Fibroblast of upper back skin (primary cell): ENCODE data around the gene SERGEF.
"Not testable (repeated sequence)": the region's sequence is repeated elsewhere in the genome, so short reads cannot be mapped to it uniquely, and the experiment has no call there.

Source experiments
- DNase-seq: peaks from one replicate; pipeline ENCODE4 v3.0.0-alpha.2; 2013

SERGEF gene

GRCh38 chr11:18000128-18000527, 12.7 kb downstream of the SERGEF start:
- not testable (repeated sequence) for DNase-seq

GRCh38 chr11:17992916-17993315, 19.9 kb downstream of the SERGEF start:
- no peak for DNase-seq

GRCh38 chr11:17991783-17992433, 20.9 kb downstream of the SERGEF start:
- peak; percentile 37 for DNase-seq

GRCh38 chr11:17989306-17989705, 23.5 kb downstream of the SERGEF start:
- DNase-seq, result no peak

- DNase-seq, result no peak
Observed at GRCh38 chr11:17988465-17988864, 24.4 kb downstream of the SERGEF start.

GRCh38 chr11:17987826-17988225, 25.0 kb downstream of the SERGEF start:
- DNase-seq, result no peak

- no peak for DNase-seq
Observed at GRCh38 chr11:17986711-17987220, 26.1 kb downstream of the SERGEF start.

GRCh38 chr11:17986007-17986710, 26.7 kb downstream of the SERGEF start:
- DNase-seq, result peak; percentile 65

GRCh38 chr11:17985517-17985916, 27.3 kb downstream of the SERGEF start:
- peak; percentile 24 for DNase-seq

GRCh38 chr11:17983569-17983968, 29.3 kb downstream of the SERGEF start:
- no peak for DNase-seq

GRCh38 chr11:17979770-17980371, 33.0 kb downstream of the SERGEF start:
- DNase-seq, result peak; percentile 9

- DNase-seq, result peak; percentile 33
Observed at GRCh38 chr11:17978553-17979287, 34.1 kb downstream of the SERGEF start.

GRCh38 chr11:17976651-17977050, 36.2 kb downstream of the SERGEF start:
- no peak for DNase-seq

GRCh38 chr11:17974246-17974645, 38.6 kb downstream of the SERGEF start:
- no peak for DNase-seq

GRCh38 chr11:17972987-17973386, 39.9 kb downstream of the SERGEF start:
- peak; percentile 87 for DNase-seq

GRCh38 chr11:17968206-17968605, 44.6 kb downstream of the SERGEF start:
- no peak for DNase-seq

GRCh38 chr11:17967661-17968060, 45.2 kb downstream of the SERGEF start:
- DNase-seq, result no peak

GRCh38 chr11:17960091-17960490, 52.8 kb downstream of the SERGEF start:
- DNase-seq, result no peak

GRCh38 chr11:17958446-17958845, 54.4 kb downstream of the SERGEF start:
- no peak for DNase-seq

- DNase-seq, result peak; percentile 1
Observed at GRCh38 chr11:17954395-17955252, 58.2 kb downstream of the SERGEF start.

- DNase-seq, result no peak
Observed at GRCh38 chr11:17952487-17952886, 60.4 kb downstream of the SERGEF start.

- no peak for DNase-seq
Observed at GRCh38 chr11:17951685-17952388, 61.0 kb downstream of the SERGEF start.
